ENCODE data around the gene NBEA.
"Not testable (repeated sequence)": the region's sequence is repeated elsewhere in the genome, so short reads cannot be mapped to it uniquely, and the experiment has no call there.

Gene NBEA

DNA sequence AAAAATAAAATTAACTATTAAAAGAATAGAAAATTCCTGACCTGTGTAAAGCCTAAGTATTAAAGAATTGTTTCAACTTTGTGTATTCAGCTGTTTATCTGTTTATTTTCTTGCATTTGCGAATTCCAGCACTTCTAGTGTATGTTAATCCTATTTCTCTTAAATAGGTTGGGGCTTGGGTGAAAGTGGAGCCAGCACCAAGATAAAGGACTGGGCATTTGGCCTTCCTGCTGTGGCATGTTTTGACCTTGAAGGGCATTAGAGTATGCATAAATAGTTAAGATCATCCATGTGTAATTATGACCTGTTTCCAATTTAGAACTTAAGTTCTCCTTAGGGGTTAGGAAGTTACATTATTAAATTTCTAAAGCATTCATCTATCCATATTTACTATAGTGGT, 151.3 kb downstream of the NBEA start:
- TF ChIP-seq, protein P1, sequence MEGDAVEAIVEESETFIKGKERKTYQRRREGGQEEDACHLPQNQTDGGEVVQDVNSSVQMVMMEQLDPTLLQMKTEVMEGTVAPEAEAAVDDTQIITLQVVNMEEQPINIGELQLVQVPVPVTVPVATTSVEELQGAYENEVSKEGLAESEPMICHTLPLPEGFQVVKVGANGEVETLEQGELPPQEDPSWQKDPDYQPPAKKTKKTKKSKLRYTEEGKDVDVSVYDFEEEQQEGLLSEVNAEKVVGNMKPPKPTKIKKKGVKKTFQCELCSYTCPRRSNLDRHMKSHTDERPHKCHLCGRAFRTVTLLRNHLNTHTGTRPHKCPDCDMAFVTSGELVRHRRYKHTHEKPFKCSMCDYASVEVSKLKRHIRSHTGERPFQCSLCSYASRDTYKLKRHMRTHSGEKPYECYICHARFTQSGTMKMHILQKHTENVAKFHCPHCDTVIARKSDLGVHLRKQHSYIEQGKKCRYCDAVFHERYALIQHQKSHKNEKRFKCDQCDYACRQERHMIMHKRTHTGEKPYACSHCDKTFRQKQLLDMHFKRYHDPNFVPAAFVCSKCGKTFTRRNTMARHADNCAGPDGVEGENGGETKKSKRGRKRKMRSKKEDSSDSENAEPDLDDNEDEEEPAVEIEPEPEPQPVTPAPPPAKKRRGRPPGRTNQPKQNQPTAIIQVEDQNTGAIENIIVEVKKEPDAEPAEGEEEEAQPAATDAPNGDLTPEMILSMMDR (IDR thresholded peaks at IDR 0.05; ENCODE audit: control extremely low read depth, extremely low read depth, low read depth, missing control alignments): no peak
- CTCF ChIA-PET: no interaction called here
- DNase-seq (ENCODE audit: extremely low spot score): no peak
- POLR2A ChIA-PET: no interaction called here

GRCh38 chr13:35106771-35107170, 164.7 kb downstream of the NBEA start:
- POLR2A ChIA-PET; DNase-seq (ENCODE audit: extremely low spot score): not testable (repeated sequence)
- CTCF ChIA-PET: interaction anchor here (0.9 kb wide), 1 partner anchor 9 kb away, joined by 4 read pairs; no protein-coding TSS in a partner anchor

- ChIA-PET CTCF (interaction anchor here (0.9 to 1.0 kb wide), 2 partner anchors 8 to 33 kb away, joined by 3 to 4 read pairs; no protein-coding TSS in a partner anchor), POLR2A (no interaction called here)
- TF ChIP-seq, protein P1 (IDR thresholded peaks at IDR 0.05; ENCODE audit: control extremely low read depth, extremely low read depth, low read depth, missing control alignments): no peak
- DNase-seq (ENCODE audit: extremely low spot score): no peak
These were observed 165.5 kb downstream of the NBEA start for GRCh38 chr13:35107535-35107934.

DNA sequence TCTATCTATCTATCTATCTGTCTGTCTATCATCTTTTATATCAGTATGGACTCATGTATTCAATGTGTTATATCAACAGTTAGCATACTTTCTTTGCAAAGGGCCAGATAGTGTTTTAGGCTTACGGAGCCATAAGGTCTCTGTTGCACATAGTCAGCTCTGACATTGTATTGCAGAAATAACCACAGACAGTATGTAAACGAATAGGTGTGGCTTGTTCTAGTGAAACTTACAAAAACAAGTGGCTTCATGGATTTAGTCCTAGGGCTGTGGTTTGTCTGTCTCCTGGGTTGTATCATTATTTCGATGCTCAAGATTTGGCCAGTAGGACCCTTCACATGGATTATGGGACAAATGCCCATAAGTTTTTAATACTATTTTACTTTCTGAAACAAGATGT, 171.5 kb downstream of the NBEA start:
- DNase-seq (ENCODE audit: extremely low spot score); CTCF ChIA-PET; POLR2A ChIA-PET: not testable (repeated sequence)

- ChIA-PET POLR2A (no interaction called here), CTCF (no interaction called here)
- TF ChIP-seq, protein P1 (IDR thresholded peaks at IDR 0.05; ENCODE audit: control extremely low read depth, extremely low read depth, low read depth, missing control alignments): no peak
- DNase-seq (ENCODE audit: extremely low spot score): no peak
These were observed 185.4 kb downstream of the NBEA start for GRCh38 chr13:35127466-35127865.

GRCh38 chr13:35129500-35129899, 187.4 kb downstream of the NBEA start:
- DNase-seq (ENCODE audit: extremely low spot score): no peak
- POLR2A ChIA-PET: no interaction called here
- TF ChIP-seq, protein P1 (IDR thresholded peaks at IDR 0.05; ENCODE audit: control extremely low read depth, extremely low read depth, low read depth, missing control alignments): no peak
- CTCF ChIA-PET: no interaction called here

- ChIA-PET POLR2A (no interaction called here), CTCF (no interaction called here)
- TF ChIP-seq, protein P1 (IDR thresholded peaks at IDR 0.05; ENCODE audit: control extremely low read depth, extremely low read depth, low read depth, missing control alignments): no peak
- DNase-seq (ENCODE audit: extremely low spot score): no peak
These were observed 189.4 kb downstream of the NBEA start for GRCh38 chr13:35131471-35131870.

- TF ChIP-seq, protein P1 (IDR thresholded peaks at IDR 0.05; ENCODE audit: control extremely low read depth, extremely low read depth, low read depth, missing control alignments): no peak
- ChIA-PET CTCF (no interaction called here), POLR2A (no interaction called here)
- DNase-seq (ENCODE audit: extremely low spot score): no peak
These were observed 194.5 kb downstream of the NBEA start for GRCh38 chr13:35136585-35136984.

All from GM10248 (cell line).